NOMO-1 treated with DMSO at 0.1 percent for 48 hours (cell line): Measurements from ENCODE around the gene CC2D2A.

Experiments used
- DNase-seq: peaks from one replicate; lab custom pipeline; 2025; ENCODE audit not compliant: unreplicated experiment; lab: John Stamatoyannopoulos, UW

CC2D2A gene

GRCh38 chr4:15636818-15637217 is 167.1 kb downstream of the CC2D2A start:
- no peak for DNase-seq

GRCh38 chr4:15638418-15638817 is 168.7 kb downstream of the CC2D2A start:
- no peak for DNase-seq

- no peak for DNase-seq
Measured at GRCh38 chr4:15648600-15648999, 178.9 kb downstream of the CC2D2A start.

GRCh38 chr4:15649914-15650545 is 180.3 kb downstream of the CC2D2A start:
- DNase-seq: peak; percentile 79
